Uterus (tissue), 2 donors: ENCODE results near the gene PEPD.

ENCODE experiments used
- POLR2A ChIP-seq, 2 donors: fragments of 450-650 bp; IDR thresholded peaks; one replicate each; pipeline ENCODE4 v1.6.1; 2016; ENCODE audit warnings: antibody characterized with exemption in 2 of 2, mild to moderate bottlenecking in 1 of 2, moderate library complexity in 1 of 2
- TF ChIP-seq, protein P1 (sequence below), 4 experiments: fragments of 200-600 bp in 2 of 4; fragments of 450-650 bp in 2 of 4; sonication (generic) in 2 of 4; IDR thresholded peaks; one replicate each; pipeline ENCODE4 v1.5.1; 2016 to 2019; ENCODE audit warnings: antibody characterized with exemption in 4 of 4, mild to moderate bottlenecking in 2 of 4, moderate library complexity in 1 of 4

GRCh38 chr19:33502521-33502920 lies 19.1 kb downstream of the PEPD start:
- TF ChIP-seq, protein P1, sequence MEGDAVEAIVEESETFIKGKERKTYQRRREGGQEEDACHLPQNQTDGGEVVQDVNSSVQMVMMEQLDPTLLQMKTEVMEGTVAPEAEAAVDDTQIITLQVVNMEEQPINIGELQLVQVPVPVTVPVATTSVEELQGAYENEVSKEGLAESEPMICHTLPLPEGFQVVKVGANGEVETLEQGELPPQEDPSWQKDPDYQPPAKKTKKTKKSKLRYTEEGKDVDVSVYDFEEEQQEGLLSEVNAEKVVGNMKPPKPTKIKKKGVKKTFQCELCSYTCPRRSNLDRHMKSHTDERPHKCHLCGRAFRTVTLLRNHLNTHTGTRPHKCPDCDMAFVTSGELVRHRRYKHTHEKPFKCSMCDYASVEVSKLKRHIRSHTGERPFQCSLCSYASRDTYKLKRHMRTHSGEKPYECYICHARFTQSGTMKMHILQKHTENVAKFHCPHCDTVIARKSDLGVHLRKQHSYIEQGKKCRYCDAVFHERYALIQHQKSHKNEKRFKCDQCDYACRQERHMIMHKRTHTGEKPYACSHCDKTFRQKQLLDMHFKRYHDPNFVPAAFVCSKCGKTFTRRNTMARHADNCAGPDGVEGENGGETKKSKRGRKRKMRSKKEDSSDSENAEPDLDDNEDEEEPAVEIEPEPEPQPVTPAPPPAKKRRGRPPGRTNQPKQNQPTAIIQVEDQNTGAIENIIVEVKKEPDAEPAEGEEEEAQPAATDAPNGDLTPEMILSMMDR (IDR thresholded peaks at IDR 0.05), result no peak
- no peak for TF ChIP-seq POLR2A (IDR thresholded peaks at IDR 0.05)
